ENCODE data around the gene MTCL1. TPM values are rescaled to one million over a fixed set of nuclear protein-coding genes. Genes with fewer than 3 reads are reported as not detected.

Gene MTCL1
- total RNA-seq, 1 experiment from 2014 or later = 11.6 TPM

DNA sequence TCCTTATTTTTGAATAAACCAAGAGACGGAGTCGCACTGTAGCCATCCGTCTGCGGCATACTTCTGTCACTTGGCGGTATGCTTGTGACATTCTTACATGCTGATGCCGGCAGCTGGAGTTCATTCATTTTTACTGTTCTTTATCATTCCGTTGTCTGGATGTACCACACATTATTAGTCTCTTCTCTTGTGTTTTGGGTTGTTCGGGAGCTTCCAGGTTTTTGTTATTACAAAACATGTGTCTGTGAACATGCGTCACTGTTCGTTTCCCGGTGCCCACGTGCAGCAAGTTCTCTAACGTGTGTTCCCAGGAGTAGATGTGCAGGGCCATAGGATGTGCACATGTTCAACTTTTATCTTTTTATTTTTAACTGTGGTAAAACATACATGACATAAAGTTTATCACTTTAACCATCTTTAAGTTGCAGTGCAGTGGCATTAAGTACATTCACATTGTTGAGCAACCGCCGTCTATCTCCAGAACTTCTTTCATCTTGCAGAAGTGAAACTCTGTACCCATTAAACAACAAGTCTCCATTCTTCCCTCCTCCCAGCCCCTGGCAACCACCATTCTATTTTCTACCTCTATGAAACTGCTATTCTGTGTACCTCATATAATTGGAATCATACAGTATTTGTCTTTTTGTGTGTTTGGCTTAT is 40.1 kb downstream of the MTCL1 start:
- no peak overlapping the region for H3K27ac Mint-ChIP-seq (ENCODE audit: low read depth, unreplicated experiment)
- intact Hi-C loops (cut with micrococcal nuclease) = no loop called here
- ChIA-PET POLR2A (interaction anchor here (0.6 kb wide), 1 partner anchor 254 kb away, joined by 3 read pairs; no protein-coding TSS in a partner anchor), CTCF (no interaction called here)
- no peaks in the 10 kb centered on the region for H3K9me3 Mint-ChIP-seq (ENCODE audit: unreplicated experiment)
- DNase-seq (ENCODE audit: unreplicated experiment) = no peak
- H3K36me3 Mint-ChIP-seq (ENCODE audit: insufficient read depth, unreplicated experiment) = no peaks in the 10 kb centered on the region
- no peak overlapping the region for H3K4me3 Mint-ChIP-seq (ENCODE audit: unreplicated experiment)
- no peaks in the 10 kb centered on the region for H3K27me3 Mint-ChIP-seq (ENCODE audit: insufficient read depth, unreplicated experiment)
- H3K4me1 Mint-ChIP-seq (ENCODE audit: insufficient read depth, unreplicated experiment) = no peaks in the 10 kb centered on the region
- TF ChIP-seq, protein P1, sequence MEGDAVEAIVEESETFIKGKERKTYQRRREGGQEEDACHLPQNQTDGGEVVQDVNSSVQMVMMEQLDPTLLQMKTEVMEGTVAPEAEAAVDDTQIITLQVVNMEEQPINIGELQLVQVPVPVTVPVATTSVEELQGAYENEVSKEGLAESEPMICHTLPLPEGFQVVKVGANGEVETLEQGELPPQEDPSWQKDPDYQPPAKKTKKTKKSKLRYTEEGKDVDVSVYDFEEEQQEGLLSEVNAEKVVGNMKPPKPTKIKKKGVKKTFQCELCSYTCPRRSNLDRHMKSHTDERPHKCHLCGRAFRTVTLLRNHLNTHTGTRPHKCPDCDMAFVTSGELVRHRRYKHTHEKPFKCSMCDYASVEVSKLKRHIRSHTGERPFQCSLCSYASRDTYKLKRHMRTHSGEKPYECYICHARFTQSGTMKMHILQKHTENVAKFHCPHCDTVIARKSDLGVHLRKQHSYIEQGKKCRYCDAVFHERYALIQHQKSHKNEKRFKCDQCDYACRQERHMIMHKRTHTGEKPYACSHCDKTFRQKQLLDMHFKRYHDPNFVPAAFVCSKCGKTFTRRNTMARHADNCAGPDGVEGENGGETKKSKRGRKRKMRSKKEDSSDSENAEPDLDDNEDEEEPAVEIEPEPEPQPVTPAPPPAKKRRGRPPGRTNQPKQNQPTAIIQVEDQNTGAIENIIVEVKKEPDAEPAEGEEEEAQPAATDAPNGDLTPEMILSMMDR (IDR thresholded peaks at IDR 0.05; ENCODE audit: unreplicated experiment) = no peak
- BruUV-seq (replicated peaks) = no TSS peak

DNA sequence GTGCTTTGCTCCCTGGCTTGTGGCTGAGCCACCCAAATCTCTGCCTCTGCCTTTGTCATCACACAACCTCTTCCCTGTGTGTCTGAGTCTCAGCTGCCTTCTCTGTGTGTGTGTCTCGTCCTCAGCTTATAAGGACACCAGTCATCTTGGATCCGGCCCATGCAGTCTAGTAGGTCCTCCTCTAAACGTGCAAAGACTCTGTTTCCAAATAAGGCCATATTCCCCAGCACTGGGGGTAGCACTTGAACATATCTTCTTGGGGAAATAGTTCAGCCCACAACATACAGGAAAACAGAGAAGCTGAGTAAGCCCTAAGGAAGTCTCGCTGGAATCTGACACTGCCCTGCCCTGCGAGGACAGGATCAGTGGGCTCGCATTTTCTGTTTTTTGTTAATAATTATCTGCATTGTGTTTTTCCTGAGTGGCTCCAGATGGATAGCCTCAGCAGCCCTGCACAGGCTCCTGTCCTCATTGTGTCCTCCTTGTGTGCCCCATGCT is 42.1 kb downstream of the MTCL1 start:
- POLR2A ChIA-PET = no interaction called here
- Mint-ChIP-seq H3K4me1 (ENCODE audit: insufficient read depth, unreplicated experiment) (peaks cover 11% of the 10 kb centered on the region), H3K27ac (ENCODE audit: low read depth, unreplicated experiment) (no peak overlapping the region), H3K36me3 (ENCODE audit: insufficient read depth, unreplicated experiment) (no peaks in the 10 kb centered on the region), H3K4me3 (ENCODE audit: unreplicated experiment) (no peak overlapping the region), H3K9me3 (ENCODE audit: unreplicated experiment) (no peaks in the 10 kb centered on the region), H3K27me3 (ENCODE audit: insufficient read depth, unreplicated experiment) (no peaks in the 10 kb centered on the region)
- intact Hi-C loops (cut with micrococcal nuclease) = no loop called here
- no peak for DNase-seq (ENCODE audit: unreplicated experiment)
- TF ChIP-seq, protein P1 (IDR thresholded peaks at IDR 0.05; ENCODE audit: unreplicated experiment) = no peak
- CTCF ChIA-PET = no interaction called here
- no TSS peak for BruUV-seq (replicated peaks)

DNA sequence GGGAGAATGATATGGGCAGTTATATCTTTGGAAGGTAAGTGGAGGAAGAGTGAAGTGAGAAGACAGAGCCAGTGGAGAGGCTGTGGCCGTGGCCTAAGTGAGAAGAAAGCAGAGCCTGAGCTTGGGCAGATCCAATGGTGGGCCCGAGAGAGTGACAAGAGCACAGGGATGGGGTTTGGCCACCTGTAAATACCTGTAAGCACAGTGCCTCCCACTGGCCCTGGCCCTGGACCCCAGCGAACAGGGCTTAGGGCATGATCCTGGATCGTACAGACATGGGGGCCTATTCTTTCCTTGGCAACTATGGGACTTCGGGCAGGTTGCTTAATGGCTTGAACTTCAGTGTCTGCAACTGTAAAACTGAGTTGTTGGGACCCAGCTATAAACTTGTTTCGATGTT is 44.1 kb downstream of the MTCL1 start:
- intact Hi-C loops (cut with micrococcal nuclease) = no loop called here
- no peaks in the 10 kb centered on the region for H3K9me3 Mint-ChIP-seq (ENCODE audit: unreplicated experiment)
- BruUV-seq (replicated peaks) = no TSS peak
- DNase-seq (ENCODE audit: unreplicated experiment) = no peak
- H3K27me3 Mint-ChIP-seq (ENCODE audit: insufficient read depth, unreplicated experiment) = no peaks in the 10 kb centered on the region
- ChIA-PET POLR2A (no interaction called here), CTCF (no interaction called here)
- peaks cover 11% of the 10 kb centered on the region for H3K4me1 Mint-ChIP-seq (ENCODE audit: insufficient read depth, unreplicated experiment)
- no peaks in the 10 kb centered on the region for H3K36me3 Mint-ChIP-seq (ENCODE audit: insufficient read depth, unreplicated experiment)
- H3K27ac Mint-ChIP-seq (ENCODE audit: low read depth, unreplicated experiment) = no peak overlapping the region
- no peak overlapping the region for H3K4me3 Mint-ChIP-seq (ENCODE audit: unreplicated experiment)
- TF ChIP-seq, protein P1 (IDR thresholded peaks at IDR 0.05; ENCODE audit: unreplicated experiment) = no peak

DNA sequence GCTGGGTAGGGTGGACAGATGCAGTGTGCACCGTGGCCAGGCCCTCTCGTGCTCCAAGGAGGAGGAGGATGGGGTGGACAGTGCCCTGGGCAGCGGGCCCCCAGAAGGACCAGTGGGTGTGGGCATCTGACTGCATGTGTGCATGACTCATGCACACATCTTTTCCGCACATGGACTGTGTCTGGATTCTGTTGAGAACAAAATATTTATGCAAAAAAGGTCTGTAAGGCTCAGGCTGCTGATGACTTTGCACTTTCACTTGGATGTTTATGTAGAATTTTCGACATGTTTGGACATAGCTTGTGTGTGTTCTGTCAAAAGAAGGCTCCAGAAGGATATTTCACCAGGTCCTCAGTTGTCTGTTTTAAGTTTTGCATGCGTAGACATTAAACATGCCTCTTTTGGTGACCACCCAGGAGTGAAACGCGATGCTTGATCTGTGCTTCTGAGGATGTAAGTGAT is 45.6 kb downstream of the MTCL1 start:
- BruUV-seq (replicated peaks) = no TSS peak
- POLR2A ChIA-PET = no interaction called here
- peaks cover 11% of the 10 kb centered on the region for H3K4me1 Mint-ChIP-seq (ENCODE audit: insufficient read depth, unreplicated experiment)

More for the DNA sequence above, 45.6 kb downstream of the MTCL1 start:
- Mint-ChIP-seq H3K27ac (ENCODE audit: low read depth, unreplicated experiment) (peak overlapping the region; percentile 66), H3K4me3 (ENCODE audit: unreplicated experiment) (no peak overlapping the region), H3K27me3 (ENCODE audit: insufficient read depth, unreplicated experiment) (no peaks in the 10 kb centered on the region), H3K36me3 (ENCODE audit: insufficient read depth, unreplicated experiment) (no peaks in the 10 kb centered on the region), H3K9me3 (ENCODE audit: unreplicated experiment) (no peaks in the 10 kb centered on the region)
- intact Hi-C loops (cut with micrococcal nuclease) = no loop called here
- TF ChIP-seq, protein P1 (IDR thresholded peaks at IDR 0.05; ENCODE audit: unreplicated experiment) = no peak
- CTCF ChIA-PET = no interaction called here
- peak; percentile 21 for DNase-seq (ENCODE audit: unreplicated experiment)
